ENCODE data around the gene RTKN2. TPM values are rescaled to one million over a fixed set of nuclear protein-coding genes. Genes with fewer than 3 reads are reported as not detected.

RTKN2 gene
- total and polyA plus RNA-seq, 7 experiments from 2014 or later: 1.4 to 7.8 (median 3.0) TPM

DNA sequence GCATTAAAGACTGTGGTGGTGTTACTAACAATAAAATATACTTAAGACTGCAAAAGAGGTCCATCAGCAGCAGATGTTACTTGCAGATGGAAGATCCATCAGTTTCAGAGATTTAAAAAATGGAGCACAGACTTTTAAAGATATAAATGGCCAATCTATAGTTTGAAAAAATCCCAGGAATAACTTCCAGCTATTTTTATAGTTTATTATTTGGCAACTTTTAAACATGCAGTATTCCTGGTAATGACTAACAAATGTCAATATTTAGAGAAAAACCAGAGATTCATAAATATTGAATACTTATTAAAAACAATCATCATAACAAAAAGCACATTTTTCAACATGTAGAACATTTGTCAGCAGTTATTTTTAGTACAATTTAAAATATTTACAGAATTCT is 30.7 kb downstream of the RTKN2 start:
- Mint-ChIP-seq H3K27ac (no peak overlapping the region), H3K27me3 (no peaks in the 10 kb centered on the region), H3K4me3 (no peak overlapping the region), H3K4me1 (peaks cover 9 to 63% (median 45%) of the 10 kb centered on the region in 7 donors), H3K9me3 (peaks cover 0 to 2% (median 0%) of the 10 kb centered on the region in 11 donors), H3K36me3 (peaks cover 0 to 13% (median 0%) of the 10 kb centered on the region in 5 donors)
- CTCF ChIA-PET: interaction anchor here (0.7 kb wide), 1 partner anchor 964 kb away, joined by 3 read pairs; no protein-coding TSS in a partner anchor
- DNase-seq: no peak
- no peak for ATAC-seq
- Histone ChIP-seq H3K27ac (ENCODE audit: low read depth, low read length) (no peak overlapping the region), H3K9me3 (ENCODE audit: control insufficient read depth in 2 of 3, low read length in 3 of 3) (no peaks in the 10 kb centered on the region), H3K36me3 (ENCODE audit: control insufficient read depth in 2 of 3, insufficient read depth in 3 of 3, low read length in 3 of 3) (no peaks in the 10 kb centered on the region), H3K27me3 (ENCODE audit: control insufficient read depth in 2 of 2, insufficient read depth in 2 of 2, low read length in 2 of 2) (no peaks in the 10 kb centered on the region), H3K4me1 (ENCODE audit: control insufficient read depth in 2 of 2, insufficient read depth in 2 of 2, low read length in 2 of 2) (peaks cover 6 to 7% of the 10 kb centered on the region in 2 donors), H3K4me3 (ENCODE audit: low read length) (no peak overlapping the region)
- intact Hi-C loops (cut with micrococcal nuclease): no loop called here
- POLR2A ChIA-PET: no interaction called here

DNA sequence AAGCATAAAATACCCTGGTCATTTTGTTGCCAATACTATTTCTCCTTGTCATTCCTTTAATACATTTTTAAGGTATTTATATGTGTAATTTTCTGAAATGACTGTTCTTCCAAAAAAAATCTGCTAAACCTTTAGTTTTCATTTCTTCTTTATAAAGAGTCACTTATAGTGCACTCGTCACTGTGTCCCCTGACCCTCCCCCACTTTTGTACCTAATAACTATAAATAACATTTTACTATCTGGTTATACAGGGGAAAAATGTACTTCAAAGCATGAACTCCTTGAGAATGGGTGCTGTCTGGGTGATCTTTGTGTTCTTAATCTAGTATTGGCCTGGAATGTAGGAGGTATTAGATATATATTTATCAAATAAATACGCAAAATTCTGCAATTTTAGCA is 31.1 kb downstream of the RTKN2 start:
- no peak overlapping the region for H3K4me3 ChIP-seq (ENCODE audit: low read length)
- CTCF ChIA-PET: interaction anchor here (1.2 kb wide), 1 partner anchor 8 kb away, joined by 4 read pairs; no protein-coding TSS in a partner anchor
- intact Hi-C loops (cut with micrococcal nuclease): no loop called here
- Mint-ChIP-seq H3K9me3 (peaks cover 0 to 2% (median 0%) of the 10 kb centered on the region in 11 donors), H3K27ac (no peak overlapping the region), H3K4me1 (peaks cover 9 to 63% (median 45%) of the 10 kb centered on the region in 7 donors), H3K36me3 (peaks cover 0 to 13% (median 0%) of the 10 kb centered on the region in 5 donors), H3K4me3 (no peak overlapping the region), H3K27me3 (no peaks in the 10 kb centered on the region)
- peaks cover 6 to 7% of the 10 kb centered on the region in 2 donors for H3K4me1 ChIP-seq (ENCODE audit: control insufficient read depth in 2 of 2, insufficient read depth in 2 of 2, low read length in 2 of 2)
- no peaks in the 10 kb centered on the region for H3K36me3 ChIP-seq (ENCODE audit: control insufficient read depth in 2 of 3, insufficient read depth in 3 of 3, low read length in 3 of 3)
- H3K27me3 ChIP-seq (ENCODE audit: control insufficient read depth in 2 of 2, insufficient read depth in 2 of 2, low read length in 2 of 2): no peaks in the 10 kb centered on the region
- no peak overlapping the region for H3K27ac ChIP-seq (ENCODE audit: low read depth, low read length)
- no peak for ATAC-seq
- POLR2A ChIA-PET: interaction anchor here (0.9 kb wide), 1 partner anchor 13 kb away, joined by 3 read pairs; no protein-coding TSS in a partner anchor
- DNase-seq: no peak
- H3K9me3 ChIP-seq (ENCODE audit: control insufficient read depth in 2 of 3, low read length in 3 of 3): no peaks in the 10 kb centered on the region

DNA sequence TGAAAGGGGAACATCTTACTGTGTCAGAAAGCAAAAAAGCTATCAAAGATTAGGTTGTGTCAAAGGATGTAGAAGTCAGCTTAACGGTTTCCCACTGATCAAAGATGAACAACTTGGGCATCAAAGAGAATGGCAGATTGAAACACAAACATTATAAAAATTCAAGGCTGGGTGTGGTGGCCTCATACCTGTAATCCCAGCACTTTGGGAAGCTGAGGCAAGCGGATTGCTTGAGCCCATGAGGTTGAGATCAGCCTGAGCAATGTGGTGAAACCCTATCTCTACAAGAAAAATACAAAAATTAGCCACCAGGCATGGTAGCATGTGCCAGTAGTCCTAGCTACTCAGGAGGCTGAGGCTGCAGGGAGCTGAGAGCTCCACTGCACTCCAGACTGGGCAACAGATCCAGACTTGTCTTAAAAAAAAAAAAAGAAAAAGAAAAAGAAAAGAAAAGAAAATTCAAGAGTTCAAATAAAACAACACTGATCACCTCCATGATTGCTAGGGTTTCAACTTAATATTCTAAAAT is 34.5 kb downstream of the RTKN2 start:
- POLR2A ChIA-PET: no interaction called here
- DNase-seq: peak in 2 of 9 donors; percentile 3 to 23

DNA sequence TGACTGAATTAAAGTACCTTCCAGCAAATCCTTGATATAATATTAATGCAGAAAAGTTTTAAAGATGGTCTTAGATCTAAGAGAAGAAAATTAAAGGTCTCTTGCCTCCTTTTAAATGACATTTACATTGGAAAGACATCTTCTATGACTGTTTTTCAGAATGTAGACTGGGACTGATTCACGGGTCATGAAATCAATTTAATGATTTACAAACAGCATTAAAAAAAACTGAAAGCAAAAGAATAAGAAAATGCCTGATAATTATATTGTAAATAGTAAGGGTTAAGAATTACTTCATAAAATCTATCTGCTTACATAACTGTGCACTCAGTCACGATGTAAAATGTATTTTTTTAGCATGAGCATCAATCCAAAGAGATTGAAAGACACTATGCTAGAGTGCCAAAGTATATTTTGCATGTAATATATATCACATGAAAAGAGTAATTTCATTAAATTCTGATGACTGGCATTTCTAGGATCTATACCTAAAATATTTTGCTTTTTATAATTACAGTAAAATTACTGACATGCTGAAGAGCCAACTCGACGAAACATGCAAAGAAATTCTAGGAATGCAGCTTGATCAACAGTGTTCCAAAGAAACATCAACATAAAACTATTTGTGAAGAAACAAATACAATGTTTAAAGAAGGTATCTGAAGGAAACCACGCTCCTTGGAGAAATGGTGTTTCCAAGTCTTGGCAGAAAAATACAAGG is 35.1 kb downstream of the RTKN2 start:
- peaks cover 0 to 2% (median 0%) of the 10 kb centered on the region in 11 donors for H3K9me3 Mint-ChIP-seq
- Histone ChIP-seq H3K4me3 (ENCODE audit: low read length) (no peak overlapping the region), H3K36me3 (ENCODE audit: control insufficient read depth in 2 of 3, insufficient read depth in 3 of 3, low read length in 3 of 3) (no peaks in the 10 kb centered on the region), H3K27me3 (ENCODE audit: control insufficient read depth in 2 of 2, insufficient read depth in 2 of 2, low read length in 2 of 2) (no peaks in the 10 kb centered on the region), H3K9me3 (ENCODE audit: control insufficient read depth in 2 of 3, low read length in 3 of 3) (no peaks in the 10 kb centered on the region), H3K27ac (ENCODE audit: low read depth, low read length) (no peak overlapping the region), H3K4me1 (ENCODE audit: control insufficient read depth in 2 of 2, insufficient read depth in 2 of 2, low read length in 2 of 2) (peaks cover 0 to 13% of the 10 kb centered on the region in 2 donors)
- intact Hi-C loops (cut with micrococcal nuclease): loop anchor here in 1 of 2 donors (2.0 kb wide), 1 partner anchor 35 kb away; no protein-coding TSS in a partner anchor
- H3K4me3 Mint-ChIP-seq: peak overlapping the region in 9 of 10 donors; percentile 13 to 78 (median 56)
- CTCF ChIA-PET: interaction anchor here (0.5 to 1.6 kb wide), 4 partner anchors 12 to 195 kb away, joined by 3 to 13 read pairs (median 4); no protein-coding TSS in a partner anchor
- POLR2A ChIA-PET: interaction anchor here (0.7 kb wide), 1 partner anchor 27 kb away, joined by 3 read pairs; no protein-coding TSS in a partner anchor
- H3K27ac Mint-ChIP-seq: peak overlapping the region in 6 of 9 donors; percentile 17 to 89 (median 77)
- H3K36me3 Mint-ChIP-seq: peaks cover 0 to 13% (median 0%) of the 10 kb centered on the region in 5 donors
- ATAC-seq (no peak), DNase-seq (no peak)
- no peaks in the 10 kb centered on the region for H3K27me3 Mint-ChIP-seq
- peaks cover 7 to 49% (median 35%) of the 10 kb centered on the region in 7 donors for H3K4me1 Mint-ChIP-seq

More for the DNA sequence above, 34.5 kb downstream of the RTKN2 start:
- Histone ChIP-seq H3K9me3 (ENCODE audit: control insufficient read depth in 2 of 3, low read length in 3 of 3) (no peaks in the 10 kb centered on the region), H3K27ac (ENCODE audit: low read depth, low read length) (no peak overlapping the region), H3K36me3 (ENCODE audit: control insufficient read depth in 2 of 3, insufficient read depth in 3 of 3, low read length in 3 of 3) (no peaks in the 10 kb centered on the region), H3K27me3 (ENCODE audit: control insufficient read depth in 2 of 2, insufficient read depth in 2 of 2, low read length in 2 of 2) (no peaks in the 10 kb centered on the region), H3K4me1 (ENCODE audit: control insufficient read depth in 2 of 2, insufficient read depth in 2 of 2, low read length in 2 of 2) (peaks cover 0 to 13% of the 10 kb centered on the region in 2 donors), H3K4me3 (ENCODE audit: low read length) (no peak overlapping the region)
- intact Hi-C loops (cut with micrococcal nuclease): loop anchor here in 1 of 2 donors (2.0 kb wide), 1 partner anchor 35 kb away; no protein-coding TSS in a partner anchor
- no peaks in the 10 kb centered on the region for H3K27me3 Mint-ChIP-seq
- H3K4me1 Mint-ChIP-seq: peaks cover 9 to 55% (median 41%) of the 10 kb centered on the region in 7 donors
- H3K4me3 Mint-ChIP-seq: peak overlapping the region in 9 of 10 donors; percentile 9 to 78 (median 56)
- H3K36me3 Mint-ChIP-seq: peaks cover 0 to 16% (median 0%) of the 10 kb centered on the region in 5 donors
- CTCF ChIA-PET: interaction anchor here (0.8 to 1.6 kb wide), 3 partner anchors 11 to 196 kb away, joined by 3 to 13 read pairs (median 4); no protein-coding TSS in a partner anchor
- ATAC-seq: no peak
- peak overlapping the region in 7 of 9 donors; percentile 17 to 89 (median 76) for H3K27ac Mint-ChIP-seq
- H3K9me3 Mint-ChIP-seq: peaks cover 0 to 2% (median 0%) of the 10 kb centered on the region in 11 donors

DNA sequence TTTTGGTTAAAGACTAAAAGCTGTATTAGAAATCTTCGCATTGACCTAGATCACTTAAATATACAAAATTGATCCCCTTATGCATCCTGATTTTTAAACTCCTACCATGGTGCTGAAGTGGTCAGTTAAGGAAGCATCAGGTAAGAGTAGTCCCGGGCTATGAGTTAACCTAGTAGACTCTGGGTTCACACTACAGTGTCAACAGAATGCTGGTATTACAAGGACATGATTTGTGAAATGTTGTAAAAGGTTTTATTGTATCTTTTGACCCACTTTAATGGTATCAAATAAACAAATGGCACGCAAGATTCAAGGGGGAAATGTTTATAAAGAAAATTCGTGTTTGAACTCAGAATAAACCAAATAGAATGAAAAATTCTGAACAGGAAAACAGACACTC is 36.8 kb downstream of the RTKN2 start:
- DNase-seq: no peak
- no peak for ATAC-seq
- ChIA-PET CTCF (interaction anchor here (1.1 kb wide), 1 partner anchor 32 kb away, joined by 3 read pairs; no protein-coding TSS in a partner anchor), POLR2A (interaction anchor here (0.5 to 0.7 kb wide), 2 partner anchors 9 to 46 kb away, joined by 3 read pairs; no protein-coding TSS in a partner anchor)
- intact Hi-C loops (cut with micrococcal nuclease): no loop called here
- Histone ChIP-seq H3K27ac (ENCODE audit: low read depth, low read length) (no peak overlapping the region), H3K36me3 (ENCODE audit: control insufficient read depth in 2 of 3, insufficient read depth in 3 of 3, low read length in 3 of 3) (no peaks in the 10 kb centered on the region), H3K4me1 (ENCODE audit: control insufficient read depth in 2 of 2, insufficient read depth in 2 of 2, low read length in 2 of 2) (peaks cover 0 to 13% of the 10 kb centered on the region in 2 donors), H3K9me3 (ENCODE audit: control insufficient read depth in 2 of 3, low read length in 3 of 3) (no peaks in the 10 kb centered on the region), H3K4me3 (ENCODE audit: low read length) (no peak overlapping the region), H3K27me3 (ENCODE audit: control insufficient read depth in 2 of 2, insufficient read depth in 2 of 2, low read length in 2 of 2) (no peaks in the 10 kb centered on the region)
- H3K4me3 Mint-ChIP-seq: peak overlapping the region in 2 of 10 donors; percentile 20 to 29
- H3K27me3 Mint-ChIP-seq: no peaks in the 10 kb centered on the region
- H3K9me3 Mint-ChIP-seq: peaks cover 0 to 2% (median 0%) of the 10 kb centered on the region in 11 donors
- H3K36me3 Mint-ChIP-seq: peaks cover 0 to 13% (median 0%) of the 10 kb centered on the region in 5 donors
- peaks cover 7 to 44% (median 33%) of the 10 kb centered on the region in 7 donors for H3K4me1 Mint-ChIP-seq
- H3K27ac Mint-ChIP-seq: peak overlapping the region in 3 of 9 donors; percentile 14 to 70 (median 40)

DNA sequence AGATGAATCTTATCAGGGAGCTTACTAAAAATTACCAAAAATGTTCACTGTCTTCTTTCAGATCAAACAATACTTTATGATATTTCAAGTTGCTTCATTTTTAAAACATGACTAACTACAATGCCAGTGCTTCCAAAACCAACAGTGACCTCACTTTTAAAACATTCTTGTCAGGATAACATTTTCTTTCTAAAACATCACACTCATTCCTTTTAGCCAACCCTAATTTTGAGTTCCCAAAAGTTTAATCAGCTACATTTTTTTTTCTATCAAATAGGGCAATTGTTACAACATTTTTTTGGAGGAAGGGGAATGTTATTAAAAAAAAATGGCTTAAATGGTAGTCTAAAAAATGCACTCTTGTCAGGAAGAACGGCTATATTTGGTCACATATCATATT is 37.3 kb downstream of the RTKN2 start:
- H3K4me1 ChIP-seq (ENCODE audit: control insufficient read depth in 2 of 2, insufficient read depth in 2 of 2, low read length in 2 of 2): peaks cover 0 to 13% of the 10 kb centered on the region in 2 donors
- ATAC-seq (no peak), DNase-seq (no peak)
- no peaks in the 10 kb centered on the region for H3K27me3 ChIP-seq (ENCODE audit: control insufficient read depth in 2 of 2, insufficient read depth in 2 of 2, low read length in 2 of 2)
- Mint-ChIP-seq H3K9me3 (peaks cover 0 to 2% (median 0%) of the 10 kb centered on the region in 11 donors), H3K4me3 (no peak overlapping the region), H3K27me3 (no peaks in the 10 kb centered on the region), H3K27ac (peak overlapping the region in 3 of 9 donors; percentile 40 to 70 (median 48)), H3K4me1 (peaks cover 3 to 39% (median 29%) of the 10 kb centered on the region in 7 donors), H3K36me3 (peaks cover 0 to 11% (median 0%) of the 10 kb centered on the region in 5 donors)
- ChIA-PET CTCF (interaction anchor here (1.1 kb wide), 1 partner anchor 33 kb away, joined by 3 read pairs; no protein-coding TSS in a partner anchor), POLR2A (interaction anchor here (0.5 to 0.7 kb wide), 2 partner anchors 9 to 45 kb away, joined by 3 read pairs; no protein-coding TSS in a partner anchor)
- H3K9me3 ChIP-seq (ENCODE audit: control insufficient read depth in 2 of 3, low read length in 3 of 3): no peaks in the 10 kb centered on the region
- no peaks in the 10 kb centered on the region for H3K36me3 ChIP-seq (ENCODE audit: control insufficient read depth in 2 of 3, insufficient read depth in 3 of 3, low read length in 3 of 3)
- intact Hi-C loops (cut with micrococcal nuclease): no loop called here
- no peak overlapping the region for H3K27ac ChIP-seq (ENCODE audit: low read depth, low read length)
- no peak overlapping the region for H3K4me3 ChIP-seq (ENCODE audit: low read length)

All from naive thymus-derived CD4-positive, alpha-beta T cell (primary cell).